Stomach (tissue), 9 donors: ENCODE measurements around the gene RAB23. TPM values are rescaled to one million over a fixed set of nuclear protein-coding genes. Genes with fewer than 3 reads are reported as not detected.
A peak's percentile ranks its signal among the peaks of the same experiment; 100 is the strongest.

Source experiments
- DNase-seq, 2 donors: peaks; one replicate each; pipeline versions ENCODE4 v3.0.0 to v3.0.0-alpha.2; 2013 to 2019
- H3K27ac ChIP-seq, 5 donors: fragments of 200-600 bp in 4 of 5; sonication (generic) in 4 of 5; one replicate each; pipeline ENCODE4 v1.5.1; 2013 to 2019; ENCODE audit warnings: mild to moderate bottlenecking in 1 of 5, moderate library complexity in 1 of 5
- H3K27me3 ChIP-seq, 3 donors: fragments of 200-600 bp; sonication (generic); one replicate each; pipeline ENCODE4 v1.5.1; 2017 to 2019; ENCODE audit warnings: mixed run types in 1 of 3
- H3K36me3 ChIP-seq, 4 donors: fragments of 200-600 bp; sonication (generic); 1 replicate in 3 of 4; 2 replicates in 1 of 4; pipeline ENCODE4 v1.5.1; 2016 to 2019
- H3K4me1 ChIP-seq, 4 donors: fragments of 200-600 bp; sonication (generic); one replicate each; pipeline ENCODE4 v1.5.1; 2016 to 2019
- H3K4me3 ChIP-seq, 4 donors: fragments of 200-600 bp; sonication (generic) in 3 of 4; one replicate each; pipeline ENCODE4 v1.5.1; 2016 to 2019; ENCODE audit warnings: mild to moderate bottlenecking in 1 of 4
- H3K9me3 ChIP-seq, 4 donors: fragments of 200-600 bp; sonication (generic); one replicate each; pipeline ENCODE4 v1.5.1; 2016 to 2019
- EP300 ChIP-seq: sonication (generic); formaldehyde crosslinking; IDR thresholded peaks from one replicate; pipeline ENCODE4 v1.6.1; 2017; ENCODE audit warnings: antibody characterized with exemption
- POLR2A ChIP-seq, 4 donors: fragments of 450-650 bp; IDR thresholded peaks; one replicate each; pipeline ENCODE4 v1.6.1; 2016; ENCODE audit warnings: antibody characterized with exemption in 4 of 4, control low read depth in 2 of 4, mild to moderate bottlenecking in 1 of 4, moderate library complexity in 1 of 4
- POLR2AphosphoS5 ChIP-seq, 3 donors: sonication (generic); formaldehyde crosslinking; IDR thresholded peaks; one replicate each; pipeline ENCODE4 v1.6.1; 2016; ENCODE audit warnings: antibody characterized with exemption in 3 of 3
- whole genome bisulfite sequencing, 5 donors: extraction: QIAGEN DNeasy Blood & Tissue Kit in 3 of 5; methylation state at CpG; one replicate each; pipeline versions ENCODE4 v1.1.5 to v1.1.7; 2013 to 2018; 5-methylcytosine and 5-hydroxymethylcytosine counted together
- intact Hi-C: fragments of 100-400 bp; cut with DNase I; formaldehyde crosslinking; loops from one replicate; pipeline ENCODE4 v1.15.1; 2023; ENCODE audit warnings: low total_unique reads
- polyA plus RNA-seq, 3 donors: library from polyadenylated mRNA; stranded (reverse); fragments of 200-250 nt; gene quantifications; one replicate each; pipeline ENCODE4 v1.2.3, GENCODE V29; 2013
- total RNA-seq, 5 donors: library from RNA; depleted of rRNA; stranded (reverse); fragments of >200 nt; gene quantifications; one replicate each; pipeline versions ENCODE4 v1.1.0 to v1.2.3, GENCODE V29; 2014 to 2016
- TF ChIP-seq, protein P1 (sequence below), 7 experiments: fragments of 450-650 bp in 4 of 7; fragments of 200-600 bp in 3 of 7; sonication (generic) in 3 of 7; IDR thresholded peaks; one replicate each; pipeline ENCODE4 v1.5.1; 2016 to 2019; ENCODE audit warnings: antibody characterized with exemption in 7 of 7, control low read depth in 2 of 7, mild to moderate bottlenecking in 1 of 7
- donor health status: healthy with polysubstance abuse.
- donor health status: Bipolar disorder and iron deficiency.
- donor health status: healthy.

RAB23 gene
- total and polyA plus RNA-seq, 8 donors = 5.5 to 51.3 (median 13.0) TPM

DNA sequence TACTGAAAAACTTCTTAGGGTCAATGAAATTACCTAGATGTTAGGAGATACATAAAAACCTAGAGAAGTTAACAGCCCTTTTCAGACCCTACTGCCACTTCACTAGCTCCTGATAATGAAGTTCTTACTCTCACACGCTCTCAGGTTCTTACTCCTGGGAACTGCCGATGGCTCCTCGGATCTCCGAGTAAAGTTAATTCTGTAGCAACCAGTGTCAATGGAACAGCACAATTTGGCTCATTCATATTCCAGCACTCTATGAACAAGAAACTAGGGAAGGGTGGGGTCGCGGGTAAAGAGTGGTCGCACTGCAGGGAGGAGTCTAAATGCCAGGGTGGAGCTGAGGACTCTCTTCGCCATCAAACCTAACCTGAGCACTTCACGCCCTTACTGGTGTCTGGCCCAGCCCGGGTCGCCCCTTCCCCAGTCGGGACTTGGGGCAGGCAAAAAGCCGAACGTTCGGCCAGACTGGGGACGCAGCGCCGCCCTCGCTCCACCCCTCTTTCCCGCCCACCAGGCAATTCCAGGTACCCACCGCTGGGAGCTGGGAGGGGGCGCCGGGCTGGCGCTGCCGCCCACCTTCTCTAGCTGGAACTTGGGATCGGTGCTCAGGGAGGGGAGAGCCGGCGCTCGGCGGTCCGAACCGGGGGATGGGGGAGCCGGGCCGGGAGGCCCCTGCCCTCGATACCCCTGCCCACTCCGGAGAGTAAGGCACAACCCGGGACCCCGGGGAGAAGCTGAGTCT lies 744 bp downstream of the RAB23 start:
- WGBS, 5 donors = 0 to 2% (median 0%) methylated on average over 20 to 38 of the region's 38 CpGs
- H3K27me3 ChIP-seq = no peaks in the 10 kb centered on the region
- H3K9me3 ChIP-seq = no peaks in the 10 kb centered on the region
- intact Hi-C loops = no loop called here
- peaks cover 0 to 26% (median 14%) of the 10 kb centered on the region in 4 donors for H3K4me1 ChIP-seq
- peak; percentile 44 to 89 for DNase-seq
- H3K4me3 ChIP-seq = peak overlapping the region; percentile 88 to 100 (median 92)
- no peak for TF ChIP-seq EP300
- TF ChIP-seq, protein P1, sequence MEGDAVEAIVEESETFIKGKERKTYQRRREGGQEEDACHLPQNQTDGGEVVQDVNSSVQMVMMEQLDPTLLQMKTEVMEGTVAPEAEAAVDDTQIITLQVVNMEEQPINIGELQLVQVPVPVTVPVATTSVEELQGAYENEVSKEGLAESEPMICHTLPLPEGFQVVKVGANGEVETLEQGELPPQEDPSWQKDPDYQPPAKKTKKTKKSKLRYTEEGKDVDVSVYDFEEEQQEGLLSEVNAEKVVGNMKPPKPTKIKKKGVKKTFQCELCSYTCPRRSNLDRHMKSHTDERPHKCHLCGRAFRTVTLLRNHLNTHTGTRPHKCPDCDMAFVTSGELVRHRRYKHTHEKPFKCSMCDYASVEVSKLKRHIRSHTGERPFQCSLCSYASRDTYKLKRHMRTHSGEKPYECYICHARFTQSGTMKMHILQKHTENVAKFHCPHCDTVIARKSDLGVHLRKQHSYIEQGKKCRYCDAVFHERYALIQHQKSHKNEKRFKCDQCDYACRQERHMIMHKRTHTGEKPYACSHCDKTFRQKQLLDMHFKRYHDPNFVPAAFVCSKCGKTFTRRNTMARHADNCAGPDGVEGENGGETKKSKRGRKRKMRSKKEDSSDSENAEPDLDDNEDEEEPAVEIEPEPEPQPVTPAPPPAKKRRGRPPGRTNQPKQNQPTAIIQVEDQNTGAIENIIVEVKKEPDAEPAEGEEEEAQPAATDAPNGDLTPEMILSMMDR (IDR thresholded peaks at IDR 0.05) = peak in 5 of 7 experiments; percentile 32 to 43 (median 39)
- no peaks in the 10 kb centered on the region for H3K36me3 ChIP-seq
- H3K27ac ChIP-seq = peak overlapping the region; percentile 78 to 94 (median 89)

DNA sequence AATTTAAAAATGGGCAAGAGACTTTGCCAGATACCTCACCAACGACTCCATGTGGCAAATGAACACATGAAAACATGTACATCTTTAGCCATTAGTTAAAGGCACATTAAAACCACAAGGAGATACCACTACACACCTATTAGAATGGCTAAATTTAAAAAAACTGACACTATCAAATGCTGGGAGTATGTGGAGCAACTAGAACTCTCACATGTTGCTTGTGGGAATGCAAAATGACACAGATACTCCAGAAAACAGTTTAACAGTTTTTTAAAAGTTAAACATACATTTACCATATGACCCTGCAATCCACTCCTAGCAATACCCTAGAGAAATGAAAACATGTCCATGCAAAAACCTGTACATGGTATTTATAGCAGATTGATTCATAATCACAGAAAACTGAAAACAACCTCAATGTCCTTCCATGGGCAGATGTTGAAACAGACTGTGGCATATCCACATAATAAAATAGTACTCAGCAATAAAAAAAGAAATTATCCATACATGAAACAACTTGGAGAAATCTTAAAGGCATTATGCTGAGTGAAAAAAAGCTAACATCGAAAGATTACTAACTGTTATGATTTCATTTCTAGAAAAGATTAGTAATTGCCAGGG lies 1.9 kb downstream of the RAB23 start:
- WGBS, 5 donors = 89 to 98% (median 95%) methylated on average over 2 of the region's 2 CpGs
- Histone ChIP-seq H3K9me3 (no peaks in the 10 kb centered on the region), H3K4me1 (peaks cover 0 to 26% (median 14%) of the 10 kb centered on the region in 4 donors), H3K4me3 (peak overlapping the region in 1 of 4 donors; percentile 100), H3K36me3 (no peaks in the 10 kb centered on the region), H3K27ac (no peak overlapping the region), H3K27me3 (no peaks in the 10 kb centered on the region)
- intact Hi-C loops = no loop called here
- DNase-seq = no peak
- TF ChIP-seq EP300 (no peak), POLR2A (IDR thresholded peaks at IDR 0.05) (no peak), POLR2AphosphoS5 (IDR thresholded peaks at IDR 0.05) (no peak)
- TF ChIP-seq, protein P1 (IDR thresholded peaks at IDR 0.05) = no peak

DNA sequence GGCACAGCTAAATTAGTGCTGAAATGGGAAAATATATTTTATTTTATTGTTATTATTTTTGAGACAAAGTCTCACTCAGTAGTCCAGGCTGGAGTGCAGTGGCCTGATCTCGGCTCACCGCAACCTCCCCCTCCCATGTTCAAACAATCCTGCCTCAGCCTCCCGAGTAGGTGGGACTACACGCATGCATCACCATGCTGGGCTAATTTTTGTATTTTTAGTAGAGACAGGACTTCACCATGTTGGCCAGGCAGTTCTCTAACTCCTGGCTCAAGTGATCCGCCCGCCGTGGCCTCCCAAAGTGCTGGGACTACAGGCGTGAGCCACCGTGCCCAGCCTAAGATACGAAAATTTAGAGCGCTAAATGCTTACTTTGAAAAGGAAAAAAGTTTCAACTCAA lies 4.8 kb downstream of the RAB23 start:
- Histone ChIP-seq H3K27ac (no peak overlapping the region), H3K27me3 (no peaks in the 10 kb centered on the region), H3K9me3 (no peaks in the 10 kb centered on the region), H3K4me1 (peaks cover 0 to 23% (median 8%) of the 10 kb centered on the region in 4 donors), H3K4me3 (no peak overlapping the region), H3K36me3 (no peaks in the 10 kb centered on the region)
- no peak for TF ChIP-seq EP300
- TF ChIP-seq, protein P1 (IDR thresholded peaks at IDR 0.05) = no peak
- TF ChIP-seq POLR2A (IDR thresholded peaks at IDR 0.05) = no peak
- no peak for TF ChIP-seq POLR2AphosphoS5 (IDR thresholded peaks at IDR 0.05)
- intact Hi-C loops = loop anchor here (10.0 kb wide), 1 partner anchor 98 kb away; the partner anchor contains the start of gene PRIM2
- no peak for DNase-seq
- WGBS, 5 donors = 96 to 98% (median 97%) methylated on average over 11 of the region's 11 CpGs

DNA sequence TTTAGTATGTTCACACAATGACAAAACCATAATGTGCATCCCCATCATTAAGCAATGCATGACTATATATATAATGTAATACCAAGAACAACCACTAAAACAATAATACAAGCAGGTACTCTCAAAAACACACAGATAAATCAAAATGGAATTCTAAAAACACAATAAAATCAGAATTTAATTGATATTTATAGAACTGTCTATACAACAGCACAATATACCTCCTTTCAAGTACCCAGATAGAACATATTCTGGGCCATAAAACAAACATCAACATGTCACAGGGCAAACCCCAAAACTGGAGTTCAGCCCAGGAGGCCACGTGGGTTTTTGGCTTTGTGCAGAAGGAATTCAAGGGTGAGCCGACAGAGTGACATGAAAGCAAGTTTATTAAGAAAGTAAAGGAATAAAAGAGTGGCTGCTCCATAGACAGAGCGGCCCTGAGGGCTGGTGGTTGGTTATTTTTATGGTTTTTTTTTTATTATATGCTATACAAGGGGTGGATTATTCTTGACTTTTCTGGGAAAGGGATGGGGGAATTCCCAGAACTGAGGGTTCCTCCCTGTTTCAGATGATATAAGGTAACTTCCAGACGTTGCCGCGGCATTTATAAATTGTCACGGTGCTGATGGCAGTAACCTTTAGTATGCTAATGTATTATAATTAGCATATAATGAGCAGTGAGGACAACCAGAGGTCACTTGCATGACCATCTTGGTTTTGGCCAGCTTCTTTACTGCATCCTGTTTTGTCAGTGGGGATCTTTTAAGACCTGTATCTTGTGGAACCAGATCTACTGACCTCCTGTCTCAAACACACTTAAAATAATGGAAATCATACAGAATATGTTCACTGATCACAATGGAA lies 5.6 kb downstream of the RAB23 start:
- Histone ChIP-seq H3K36me3 (no peaks in the 10 kb centered on the region), H3K9me3 (no peaks in the 10 kb centered on the region), H3K4me3 (no peak overlapping the region), H3K4me1 (peaks cover 0 to 23% (median 8%) of the 10 kb centered on the region in 4 donors), H3K27me3 (no peaks in the 10 kb centered on the region), H3K27ac (no peak overlapping the region)
- 56 to 70% (median 66%) methylated on average over 7 of the region's 7 CpGs for WGBS, 5 donors
- TF ChIP-seq, protein P1 (IDR thresholded peaks at IDR 0.05) = peak in 1 of 7 experiments; percentile 31
- no peak for TF ChIP-seq POLR2AphosphoS5 (IDR thresholded peaks at IDR 0.05)
- no peak for TF ChIP-seq EP300
- TF ChIP-seq POLR2A (IDR thresholded peaks at IDR 0.05) = no peak
- peak in 1 of 2 donors; percentile 35 for DNase-seq
- intact Hi-C loops = loop anchor here (10.0 kb wide), 1 partner anchor 98 kb away; the partner anchor contains the start of gene PRIM2
